ENCODE results near the gene BSND. TPM values are rescaled to one million over a fixed set of nuclear protein-coding genes. Genes with fewer than 3 reads are reported as not detected.
A peak's percentile ranks its signal among the peaks of the same experiment; 100 is the strongest.
"Not testable (repeated sequence)": the region's sequence is repeated elsewhere in the genome, so short reads cannot be mapped to it uniquely, and the experiment has no call there.

Gene BSND
- total RNA-seq, 2 experiments from 2014 or later = not detected

DNA sequence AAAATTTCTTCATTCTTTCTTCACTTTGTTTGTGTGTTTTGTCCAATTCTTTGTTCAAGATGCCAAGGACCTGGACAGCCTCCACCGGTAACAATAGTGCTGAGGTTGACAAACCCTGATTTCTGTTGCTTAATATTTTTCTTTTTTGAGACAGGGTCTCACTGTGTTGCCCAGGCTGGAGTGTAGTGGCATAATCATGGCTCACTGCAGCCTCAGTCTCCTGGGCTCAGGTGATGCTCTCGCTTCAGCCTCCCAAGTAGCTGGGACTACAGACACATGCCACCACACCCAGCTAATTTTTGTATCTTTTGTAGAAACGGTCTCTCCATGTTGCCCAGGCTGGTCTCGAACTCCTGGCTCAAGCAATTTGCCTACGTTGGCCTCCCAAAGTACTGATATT is 34.9 kb upstream of the BSND start:
- H3K36me3 Mint-ChIP-seq; POLR2A ChIA-PET; H3K4me3 Mint-ChIP-seq; H3K27ac Mint-ChIP-seq; H3K9me3 Mint-ChIP-seq; H3K4me1 Mint-ChIP-seq (ENCODE audit: low read depth); intact Hi-C loops (cut with micrococcal nuclease); H3K27me3 Mint-ChIP-seq; DNase-seq: not testable (repeated sequence)
- CTCF ChIA-PET = interaction anchor here (1.4 to 1.8 kb wide), 2 partner anchors 13 to 33 kb away, joined by 5 to 6 read pairs; no protein-coding TSS in a partner anchor

DNA sequence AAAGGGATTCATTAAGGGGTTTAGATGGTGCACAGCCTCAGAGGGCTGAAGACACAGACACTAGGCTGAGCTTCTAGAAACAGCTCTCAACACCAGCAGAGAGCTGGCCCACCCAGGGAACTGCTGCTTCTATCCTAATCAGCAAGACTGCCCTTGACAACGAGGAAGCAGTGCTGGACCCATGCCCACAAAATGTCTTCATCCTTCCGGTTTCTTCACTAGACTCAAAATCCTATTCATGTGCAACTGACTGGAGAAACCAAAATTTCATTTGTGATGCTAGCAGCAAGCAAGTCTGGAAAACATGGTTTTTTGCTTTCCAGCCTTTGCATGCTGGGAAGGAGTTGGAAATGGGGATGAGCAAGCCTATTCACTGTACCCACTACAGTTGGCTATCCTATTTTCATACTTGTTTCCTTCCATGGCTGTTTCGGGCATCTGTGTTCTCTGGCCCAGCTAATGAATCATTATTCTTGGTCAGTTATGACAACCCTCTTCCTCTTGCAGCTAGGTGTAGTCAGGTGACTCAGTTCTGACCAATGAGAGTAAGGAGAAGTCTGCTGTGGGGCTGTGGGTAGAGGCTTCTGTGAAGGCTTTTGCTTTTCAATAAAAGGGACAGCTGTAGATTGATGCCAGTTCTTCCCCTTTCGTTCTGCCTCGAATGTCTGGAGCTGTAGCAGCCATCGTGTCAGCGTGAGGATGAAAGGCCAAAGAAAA is 33.0 kb upstream of the BSND start:
- DNase-seq = no peak
- no peak overlapping the region for H3K4me3 Mint-ChIP-seq

DNA sequence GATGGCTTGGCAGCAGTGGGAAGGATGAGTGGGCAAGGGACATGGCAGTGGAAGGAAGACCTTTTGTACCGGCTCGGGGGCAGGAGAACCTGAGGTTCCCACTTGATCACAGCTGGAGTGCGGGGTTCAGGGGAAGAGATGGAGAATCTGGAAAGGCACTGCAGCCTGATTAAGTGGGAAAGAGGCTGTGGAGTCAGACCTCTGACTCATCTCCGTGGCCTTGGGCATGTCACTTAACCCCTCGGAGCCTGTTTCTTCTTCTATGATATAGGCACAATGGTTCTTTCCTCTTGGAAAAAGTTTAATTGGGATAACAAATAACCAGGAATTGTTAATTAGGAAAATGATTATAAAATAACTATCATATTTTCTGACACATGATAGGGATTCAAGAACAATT is 31.4 kb upstream of the BSND start:
- POLR2A ChIA-PET = no interaction called here
- DNase-seq = no peak
- CTCF ChIA-PET = no interaction called here
- Mint-ChIP-seq H3K4me3 (no peak overlapping the region), H3K27me3 (peaks cover 27% of the 10 kb centered on the region), H3K36me3 (no peaks in the 10 kb centered on the region), H3K27ac (no peak overlapping the region), H3K9me3 (no peaks in the 10 kb centered on the region), H3K4me1 (ENCODE audit: low read depth) (peaks cover 15% of the 10 kb centered on the region)
- intact Hi-C loops (cut with micrococcal nuclease) = no loop called here

More for the DNA sequence above, 33.0 kb upstream of the BSND start:
- ChIA-PET POLR2A (no interaction called here), CTCF (interaction anchor here (0.8 to 1.2 kb wide), 7 partner anchors 15 to 56 kb away, joined by 3 to 11 read pairs (median 6); no protein-coding TSS in a partner anchor)
- Mint-ChIP-seq H3K36me3 (no peaks in the 10 kb centered on the region), H3K27ac (no peak overlapping the region), H3K9me3 (no peaks in the 10 kb centered on the region), H3K4me1 (ENCODE audit: low read depth) (peaks cover 8% of the 10 kb centered on the region), H3K27me3 (peaks cover 20% of the 10 kb centered on the region)
- intact Hi-C loops (cut with micrococcal nuclease) = no loop called here

DNA sequence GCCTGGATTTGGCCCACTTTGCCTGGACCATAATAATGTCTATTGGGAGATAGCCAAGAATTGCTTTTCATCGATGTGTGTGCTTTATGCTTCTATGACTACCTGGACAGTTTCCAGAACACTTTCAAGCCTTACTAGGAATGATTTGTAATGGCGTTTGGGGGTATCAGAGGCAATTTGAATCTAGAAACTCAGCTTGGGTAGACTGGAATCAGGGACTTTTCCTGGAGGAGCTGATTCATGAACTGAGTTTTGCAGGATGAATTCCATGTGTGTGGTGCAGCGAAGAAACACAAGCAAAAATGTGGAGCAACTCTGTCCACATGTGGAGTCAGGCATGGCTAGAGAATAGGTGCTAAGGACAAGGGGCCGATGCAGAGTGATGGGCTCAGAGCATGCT is 30.2 kb upstream of the BSND start:
- no peaks in the 10 kb centered on the region for H3K9me3 Mint-ChIP-seq
- no peak overlapping the region for H3K4me3 Mint-ChIP-seq
- H3K27me3 Mint-ChIP-seq = peaks cover 34% of the 10 kb centered on the region
- intact Hi-C loops (cut with micrococcal nuclease) = no loop called here
- H3K4me1 Mint-ChIP-seq (ENCODE audit: low read depth) = peaks cover 15% of the 10 kb centered on the region
- ChIA-PET CTCF (no interaction called here), POLR2A (no interaction called here)
- DNase-seq = no peak
- no peak overlapping the region for H3K27ac Mint-ChIP-seq
- no peaks in the 10 kb centered on the region for H3K36me3 Mint-ChIP-seq

DNA sequence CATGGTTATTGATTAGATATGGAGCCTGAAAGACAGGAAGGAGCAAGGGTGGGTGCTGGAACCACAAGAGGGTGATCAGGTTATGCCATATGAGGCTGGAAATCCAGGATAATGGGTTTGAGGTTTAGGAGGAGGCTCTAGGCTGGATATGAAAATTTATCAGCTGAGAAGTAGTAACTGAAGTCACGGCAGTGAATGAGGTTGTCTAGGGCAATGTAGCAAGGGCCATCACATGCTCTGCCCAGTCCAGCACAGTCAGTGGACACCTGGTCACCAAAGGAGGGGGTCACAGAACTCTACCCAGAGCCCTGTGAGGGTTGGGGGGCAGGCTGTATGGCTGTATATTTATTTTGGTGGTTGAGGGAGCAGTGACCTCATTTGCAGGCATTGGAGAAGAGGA is 28.9 kb upstream of the BSND start:
- intact Hi-C loops (cut with micrococcal nuclease) = no loop called here
- Mint-ChIP-seq H3K27ac (no peak overlapping the region), H3K4me3 (no peak overlapping the region), H3K9me3 (no peaks in the 10 kb centered on the region), H3K27me3 (peaks cover 38% of the 10 kb centered on the region), H3K36me3 (no peaks in the 10 kb centered on the region), H3K4me1 (ENCODE audit: low read depth) (peaks cover 15% of the 10 kb centered on the region)
- POLR2A ChIA-PET = no interaction called here
- DNase-seq = no peak
- CTCF ChIA-PET = no interaction called here

- Mint-ChIP-seq H3K4me3 (no peak overlapping the region), H3K27ac (no peak overlapping the region), H3K36me3 (no peaks in the 10 kb centered on the region), H3K4me1 (ENCODE audit: low read depth) (peaks cover 13% of the 10 kb centered on the region), H3K27me3 (peaks cover 43% of the 10 kb centered on the region), H3K9me3 (no peaks in the 10 kb centered on the region)
- DNase-seq = no peak
- CTCF ChIA-PET = interaction anchor here (0.9 kb wide), 1 partner anchor 26 kb away, joined by 4 read pairs; no protein-coding TSS in a partner anchor
- intact Hi-C loops (cut with micrococcal nuclease) = no loop called here
- POLR2A ChIA-PET = no interaction called here
These were observed 27.8 kb upstream of the BSND start for GRCh38 chr1:54970901-54971300.

GRCh38 chr1:54971317-54971791 is 27.4 kb upstream of the BSND start:
- H3K4me3 Mint-ChIP-seq = no peak overlapping the region
- CTCF ChIA-PET = interaction anchor here (0.9 kb wide), 1 partner anchor 26 kb away, joined by 4 read pairs; no protein-coding TSS in a partner anchor
- H3K27me3 Mint-ChIP-seq = peaks cover 43% of the 10 kb centered on the region
- POLR2A ChIA-PET = no interaction called here
- DNase-seq = peak; percentile 14
- H3K36me3 Mint-ChIP-seq = no peaks in the 10 kb centered on the region
- intact Hi-C loops (cut with micrococcal nuclease) = no loop called here
- H3K9me3 Mint-ChIP-seq = no peaks in the 10 kb centered on the region
- peaks cover 10% of the 10 kb centered on the region for H3K4me1 Mint-ChIP-seq (ENCODE audit: low read depth)
- no peak overlapping the region for H3K27ac Mint-ChIP-seq

DNA sequence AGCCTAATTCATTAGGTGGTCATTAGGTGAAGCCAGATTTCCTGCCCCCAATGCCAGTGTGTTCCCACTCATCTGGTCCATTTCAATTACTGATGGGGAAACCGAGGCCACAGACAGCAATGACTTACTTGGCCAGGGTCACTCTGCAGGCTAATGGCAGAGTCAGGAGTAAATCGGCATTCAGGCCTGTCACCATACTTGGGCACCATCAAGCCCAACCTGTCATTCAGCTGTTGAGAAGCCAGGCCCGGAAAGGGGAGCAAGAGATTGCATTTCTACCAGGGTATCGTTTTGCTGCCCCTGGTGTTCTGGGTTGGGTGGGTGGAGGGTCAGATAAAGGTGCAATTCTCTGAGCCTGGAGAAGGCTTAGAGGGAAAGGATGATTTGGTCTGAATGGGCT is 26.3 kb upstream of the BSND start:
- DNase-seq = no peak
- Mint-ChIP-seq H3K9me3 (no peaks in the 10 kb centered on the region), H3K4me3 (no peak overlapping the region), H3K4me1 (ENCODE audit: low read depth) (peaks cover 7% of the 10 kb centered on the region), H3K36me3 (no peaks in the 10 kb centered on the region), H3K27me3 (peaks cover 38% of the 10 kb centered on the region), H3K27ac (no peak overlapping the region)
- ChIA-PET POLR2A (no interaction called here), CTCF (interaction anchor here (1.4 kb wide), 1 partner anchor 27 kb away, joined by 10 read pairs; no protein-coding TSS in a partner anchor)
- intact Hi-C loops (cut with micrococcal nuclease) = no loop called here

DNA sequence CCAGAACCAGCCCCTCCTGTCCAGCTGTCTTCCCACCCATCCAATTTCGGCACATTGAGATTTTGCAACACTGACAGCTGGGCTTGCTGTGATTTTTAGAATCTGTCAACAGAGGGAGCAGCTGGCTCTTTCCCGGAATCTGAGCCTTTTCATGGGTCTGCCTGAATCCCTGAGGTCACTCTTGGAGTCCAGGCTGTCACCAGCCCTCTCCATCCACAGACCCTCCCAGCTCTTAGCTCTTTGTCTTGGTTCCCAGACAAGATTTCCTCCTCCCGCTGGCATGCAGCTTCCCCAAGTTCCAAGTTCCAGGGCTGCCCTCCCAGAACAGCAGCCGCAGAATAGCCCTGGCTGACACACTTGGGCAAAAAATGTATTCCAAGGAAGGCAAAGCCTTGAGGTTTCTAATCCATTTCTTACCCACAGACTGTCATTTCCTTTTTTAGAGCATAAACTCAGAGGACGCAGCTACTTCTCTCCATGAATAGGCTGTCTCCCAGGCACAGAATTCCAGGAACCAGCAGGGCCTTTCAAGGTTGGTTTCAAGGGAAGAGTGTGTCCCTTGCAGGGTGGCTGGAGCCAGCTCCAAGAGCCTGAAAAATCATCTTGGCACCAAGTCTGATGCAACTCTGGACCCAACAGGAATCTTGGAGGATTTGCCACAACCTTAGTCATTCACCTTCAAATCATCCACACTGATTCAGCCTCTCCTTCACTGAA is 25.4 kb upstream of the BSND start:
- Mint-ChIP-seq H3K4me3 (no peak overlapping the region), H3K36me3 (no peaks in the 10 kb centered on the region), H3K9me3 (no peaks in the 10 kb centered on the region), H3K27ac (no peak overlapping the region), H3K4me1 (ENCODE audit: low read depth) (peaks cover 7% of the 10 kb centered on the region), H3K27me3 (peaks cover 42% of the 10 kb centered on the region)
- no peak for DNase-seq
- intact Hi-C loops (cut with micrococcal nuclease) = no loop called here
- POLR2A ChIA-PET = no interaction called here
- CTCF ChIA-PET = interaction anchor here (1.4 kb wide), 2 partner anchors 23 to 28 kb away, joined by 3 to 10 read pairs; no protein-coding TSS in a partner anchor

DNA sequence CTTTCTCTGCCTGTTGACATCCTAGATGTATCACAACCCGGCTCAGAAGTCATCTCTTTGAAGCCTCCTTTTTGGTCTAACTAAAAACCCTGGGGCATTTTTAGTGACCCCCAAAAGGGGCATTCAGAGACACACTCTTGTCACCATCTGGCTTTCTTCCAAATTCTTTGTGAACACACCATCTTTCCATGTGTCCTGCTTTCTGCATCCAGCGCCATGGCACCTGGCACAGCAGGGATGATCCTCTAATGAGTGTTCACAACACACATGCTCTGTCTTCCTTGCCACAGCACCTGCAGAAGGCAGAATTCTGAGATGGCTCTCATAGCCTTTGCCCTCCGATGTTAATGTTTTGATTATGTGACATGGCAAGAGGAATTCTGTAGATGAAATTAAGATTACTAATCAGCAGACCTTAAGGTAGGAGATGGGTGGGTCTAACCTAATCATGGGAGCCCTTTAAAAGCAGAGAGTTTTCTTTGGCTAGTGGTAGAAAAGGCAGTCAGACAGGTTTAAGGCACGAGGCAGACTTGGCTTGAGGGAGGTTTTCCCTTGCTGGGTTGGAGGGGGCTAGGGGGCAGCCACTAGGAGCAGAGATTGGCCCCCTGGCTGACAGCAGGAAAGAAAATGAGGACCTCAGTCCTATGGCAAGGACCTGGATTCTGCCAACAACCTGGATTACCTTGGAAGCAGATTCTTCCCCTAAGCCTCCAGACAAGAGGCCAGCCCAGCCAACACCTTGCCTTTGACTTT is 23.2 kb upstream of the BSND start:
- Mint-ChIP-seq H3K36me3 (no peaks in the 10 kb centered on the region), H3K4me1 (ENCODE audit: low read depth) (peaks cover 7% of the 10 kb centered on the region), H3K9me3 (no peaks in the 10 kb centered on the region), H3K27ac (no peak overlapping the region), H3K27me3 (peaks cover 40% of the 10 kb centered on the region), H3K4me3 (no peak overlapping the region)
- intact Hi-C loops (cut with micrococcal nuclease) = no loop called here
- POLR2A ChIA-PET = no interaction called here
- no peak for DNase-seq
- CTCF ChIA-PET = no interaction called here

DNA sequence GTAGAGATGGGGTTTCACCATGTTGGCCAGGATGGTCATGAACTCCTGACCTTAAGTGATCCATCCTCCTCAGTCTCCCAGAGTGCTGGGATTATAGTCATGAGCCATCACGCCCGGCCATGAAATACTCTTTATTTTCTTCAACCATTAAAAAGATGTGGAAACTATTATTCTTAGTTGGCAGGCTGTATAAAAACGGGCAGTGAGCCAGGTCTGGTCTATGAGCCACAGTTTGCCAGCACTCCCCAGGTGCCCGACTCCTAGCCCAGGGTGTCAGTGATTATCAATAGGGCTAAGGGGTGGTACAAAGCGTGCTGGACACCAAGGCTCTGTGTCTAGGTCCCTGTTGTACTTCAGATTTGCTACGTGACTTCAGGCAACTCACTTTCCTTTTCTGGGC is 22.0 kb upstream of the BSND start:
- no peaks in the 10 kb centered on the region for H3K4me1 Mint-ChIP-seq (ENCODE audit: low read depth)
- peaks cover 37% of the 10 kb centered on the region for H3K27me3 Mint-ChIP-seq
- H3K27ac Mint-ChIP-seq = no peak overlapping the region
- no peaks in the 10 kb centered on the region for H3K36me3 Mint-ChIP-seq
- no peak for DNase-seq
- intact Hi-C loops (cut with micrococcal nuclease) = no loop called here
- H3K9me3 Mint-ChIP-seq = no peaks in the 10 kb centered on the region
- CTCF ChIA-PET = interaction anchor here (0.6 kb wide), 1 partner anchor 20 kb away, joined by 3 read pairs; no protein-coding TSS in a partner anchor
- POLR2A ChIA-PET = no interaction called here
- H3K4me3 Mint-ChIP-seq = no peak overlapping the region

Measured in activated CD4-positive, alpha-beta memory T cell treated with anti-CD3 and anti-CD28 coated beads for 36 hours (primary cell).